K562 (cell line): ENCODE results near the gene FBXO22. TPM values are rescaled to one million over a fixed set of nuclear protein-coding genes. Genes with fewer than 3 reads are reported as not detected.

ENCODE experiments used
- BCLAF1 ChIP-seq, 2 experiments: fragments of 450-650 bp in 1 of 2; IDR thresholded peaks; 2 replicates each; pipeline ENCODE4 v1.6.1; 2011 to 2017; ENCODE audit warnings: low read depth in 2 of 2, antibody characterized with exemption in 1 of 2, borderline replicate concordance in 1 of 2, low read length in 1 of 2, mild to moderate bottlenecking in 1 of 2, mixed read lengths in 1 of 2; ENCODE audit not compliant: control insufficient read depth in 1 of 2
- E2F4 ChIP-seq: sonication (generic); formaldehyde crosslinking; IDR thresholded peaks from 2 replicates; pipeline ENCODE4 v1.8.0; 2022; ENCODE audit warnings: mild to moderate bottlenecking, low read depth, missing genetic modification reagents
- FIP1L1 ChIP-seq: fragments of 200-400 bp; formaldehyde crosslinking; IDR thresholded peaks from 2 replicates; pipeline ENCODE4 v1.6.1; 2018; ENCODE audit warnings: mild to moderate bottlenecking, low read depth, low read length; ENCODE audit not compliant: poor library complexity, severe bottlenecking
- FOS ChIP-seq: IDR thresholded peaks from 3 replicates; pipeline ENCODE4 v1.6.1; 2011; ENCODE audit not compliant: insufficient read length; ENCODE audit errors: extremely low read depth
- GMEB1 ChIP-seq: fragments of 250-450 bp; sonication (Bioruptor Pico); IDR thresholded peaks from 2 replicates; pipeline ENCODE4 v1.4.0; 2020; ENCODE audit warnings: mild to moderate bottlenecking
- NR4A1 ChIP-seq, 2 experiments: fragments of 250-450 bp in 1 of 2; fragments of 450-650 bp in 1 of 2; sonication (Bioruptor Pico) in 1 of 2; IDR thresholded peaks; 2 replicates each; pipeline versions ENCODE4 v1.4.0 to v1.6.1; 2016 to 2020; ENCODE audit warnings: mild to moderate bottlenecking in 2 of 2, missing compliant biosample characterization in 1 of 2, missing genetic modification characterization in 1 of 2, moderate library complexity in 1 of 2
- POLR2G ChIP-seq: fragments of 200-400 bp; formaldehyde crosslinking; IDR thresholded peaks from 2 replicates; pipeline ENCODE4 v1.6.1; 2017; ENCODE audit warnings: low read depth, mild to moderate bottlenecking, antibody characterized with exemption, low read length, moderate library complexity
- RNF2 ChIP-seq: sonication (generic); IDR thresholded peaks from 2 replicates; pipeline ENCODE4 v1.6.1; 2016
- TAF7 ChIP-seq: fragments of 450-650 bp; IDR thresholded peaks from 2 replicates; pipeline ENCODE4 v1.6.1; 2016; ENCODE audit warnings: missing genetic modification characterization, missing compliant biosample characterization
- YY1 ChIP-seq, 3 experiments: IDR thresholded peaks; 2 replicates each; pipeline ENCODE4 v1.6.1; 2011; ENCODE audit warnings: low read length in 2 of 3, mild to moderate bottlenecking in 2 of 3, moderate library complexity in 2 of 3, borderline replicate concordance in 1 of 3, control low read depth in 1 of 3, low read depth in 1 of 3; ENCODE audit not compliant: insufficient read depth in 3 of 3, insufficient replicate concordance in 2 of 3, control insufficient read depth in 1 of 3, insufficient read length in 1 of 3; ENCODE audit errors: extremely low read depth in 1 of 3
- ZNF644 ChIP-seq: fragments of 200-800 bp; sonication (Bioruptor generic); IDR thresholded peaks from 2 replicates; pipeline ENCODE4 v1.6.1; 2016; ENCODE audit warnings: low read depth, missing genetic modification characterization, missing compliant biosample characterization
- polyA plus RNA-seq, 8 experiments: library from polyadenylated mRNA; depleted of rRNA in 4 of 8; stranded (reverse) in 5 of 8; unstranded in 3 of 8; fragments of >200 nt; fragmentation: Nextera tagmentation in 2 of 8; fragmentation: Illumina TruSeq in 1 of 8; extraction: Ambion mirVana in 2 of 8; extraction: Trizol in 1 of 8; gene quantifications; 2 replicates each; pipeline versions ENCODE4 v1.2.1 to v1.2.3, GENCODE V29; 2011 to 2014; ENCODE audit warnings: inconsistent platforms in 1 of 8, missing spikeins in 1 of 8
- total RNA-seq, 7 experiments: library from RNA; depleted of rRNA in 6 of 7; stranded (reverse); fragments of >200 nt in 6 of 7; fragmentation: Illumina TruSeq in 2 of 7; extraction: Trizol in 2 of 7; gene quantifications; 2 replicates each; pipeline versions ENCODE4 v1.2.1 to v1.2.3, GENCODE V29; 2011 to 2021; ENCODE audit warnings: low replicate concordance in 1 of 7
- TF ChIP-seq, protein P1 (sequence below): IDR thresholded peaks from 3 replicates; pipeline ENCODE4 v1.6.1; 2011; ENCODE audit warnings: borderline replicate concordance, mild to moderate bottlenecking, moderate library complexity; ENCODE audit not compliant: insufficient read length; ENCODE audit errors: extremely low read depth
- TF ChIP-seq, protein P2 (sequence below): conservative IDR thresholded peaks from 2 replicates; pipeline ENCODE4 v1.6.1; 2011; ENCODE audit warnings: low read depth, mild to moderate bottlenecking, low read length; ENCODE audit not compliant: control insufficient read depth

Gene FBXO22
- total and polyA plus RNA-seq, 9 of the 15 experiments (the other 6 are each of a cell fraction or from before 2014, with no cell fraction given) = 24.4 to 99.4 (median 66.5) TPM

DNA sequence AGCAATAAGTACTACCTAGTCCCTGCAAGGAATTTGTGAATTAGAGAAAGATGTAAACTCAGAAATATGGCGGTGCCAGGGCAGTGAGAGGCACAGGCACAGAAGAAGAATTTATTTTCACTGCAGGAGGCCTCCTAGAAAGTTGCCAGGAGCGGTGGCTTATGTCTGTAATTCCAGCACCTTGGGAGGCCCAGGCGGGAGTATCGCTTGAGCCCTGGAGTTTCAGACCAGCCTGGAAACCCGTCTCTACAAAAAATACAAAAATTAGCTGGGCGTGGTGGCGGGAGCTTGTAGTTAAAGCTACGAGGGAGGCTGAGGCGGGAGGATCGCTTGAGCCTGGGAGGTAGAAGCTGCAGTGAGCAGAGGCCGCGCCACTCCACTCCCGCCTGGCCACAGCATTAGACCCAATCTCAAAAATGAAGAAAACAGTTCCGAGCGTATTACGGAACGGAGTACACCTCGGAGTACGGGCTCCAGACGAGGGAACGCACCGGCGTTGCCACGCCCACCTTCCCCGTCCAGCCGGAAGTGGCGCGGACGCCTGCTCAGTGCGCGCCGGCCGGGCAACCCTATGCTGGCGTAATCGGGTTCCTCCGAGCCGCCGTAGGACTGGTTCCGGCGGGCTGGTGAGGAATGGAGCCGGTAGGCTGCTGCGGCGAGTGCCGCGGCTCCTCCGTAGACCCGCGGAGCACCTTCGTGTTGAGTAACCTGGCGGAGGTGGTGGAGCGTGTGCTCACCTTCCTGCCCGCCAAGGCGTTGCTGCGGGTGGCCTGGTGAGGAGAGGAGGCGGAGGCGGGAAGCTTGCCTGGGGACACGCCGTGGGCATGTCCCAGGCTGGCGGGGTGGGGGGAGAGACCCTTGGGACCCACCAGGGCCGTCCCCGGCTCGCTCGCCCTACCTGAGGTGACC is at the start of gene FBXO22 (continued):
- peak in 1 of 2 experiments; percentile 90; a peak in 2 of 4 replicates for TF ChIP-seq BCLAF1 (IDR thresholded peaks at IDR 0.05; ENCODE audit: borderline replicate concordance in 1 of 2, control insufficient read depth in 1 of 2, low read depth in 2 of 2, low read length in 1 of 2)
- peak; percentile 78 for TF ChIP-seq FIP1L1
- TF ChIP-seq TAF7 (tag) = peak; percentile 73
- TF ChIP-seq RNF2 = peak; percentile 80
- TF ChIP-seq GMEB1 (CRISPR knock-in tag) = peak; percentile 78
- no peak for TF ChIP-seq NR4A1 (CRISPR knock-in tag; IDR thresholded peaks at IDR 0.05)
- no peak for TF ChIP-seq NR4A1 (tag; IDR thresholded peaks at IDR 0.05)
- TF ChIP-seq, protein P1, sequence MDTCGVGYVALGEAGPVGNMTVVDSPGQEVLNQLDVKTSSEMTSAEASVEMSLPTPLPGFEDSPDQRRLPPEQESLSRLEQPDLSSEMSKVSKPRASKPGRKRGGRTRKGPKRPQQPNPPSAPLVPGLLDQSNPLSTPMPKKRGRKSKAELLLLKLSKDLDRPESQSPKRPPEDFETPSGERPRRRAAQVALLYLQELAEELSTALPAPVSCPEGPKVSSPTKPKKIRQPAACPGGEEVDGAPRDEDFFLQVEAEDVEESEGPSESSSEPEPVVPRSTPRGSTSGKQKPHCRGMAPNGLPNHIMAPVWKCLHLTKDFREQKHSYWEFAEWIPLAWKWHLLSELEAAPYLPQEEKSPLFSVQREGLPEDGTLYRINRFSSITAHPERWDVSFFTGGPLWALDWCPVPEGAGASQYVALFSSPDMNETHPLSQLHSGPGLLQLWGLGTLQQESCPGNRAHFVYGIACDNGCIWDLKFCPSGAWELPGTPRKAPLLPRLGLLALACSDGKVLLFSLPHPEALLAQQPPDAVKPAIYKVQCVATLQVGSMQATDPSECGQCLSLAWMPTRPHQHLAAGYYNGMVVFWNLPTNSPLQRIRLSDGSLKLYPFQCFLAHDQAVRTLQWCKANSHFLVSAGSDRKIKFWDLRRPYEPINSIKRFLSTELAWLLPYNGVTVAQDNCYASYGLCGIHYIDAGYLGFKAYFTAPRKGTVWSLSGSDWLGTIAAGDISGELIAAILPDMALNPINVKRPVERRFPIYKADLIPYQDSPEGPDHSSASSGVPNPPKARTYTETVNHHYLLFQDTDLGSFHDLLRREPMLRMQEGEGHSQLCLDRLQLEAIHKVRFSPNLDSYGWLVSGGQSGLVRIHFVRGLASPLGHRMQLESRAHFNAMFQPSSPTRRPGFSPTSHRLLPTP = no peak
- no peak for TF ChIP-seq ZNF644 (tag)
- peak; percentile 97 for TF ChIP-seq POLR2G
- peak in 2 of 3 experiments; percentile 78 to 85 for TF ChIP-seq YY1 (IDR thresholded peaks at IDR 0.05; ENCODE audit: borderline replicate concordance in 1 of 3, control insufficient read depth in 1 of 3, extremely low read depth in 1 of 3, insufficient read depth in 3 of 3, insufficient read length in 1 of 3, insufficient replicate concordance in 2 of 3, low read depth in 1 of 3, low read length in 2 of 3)
- TF ChIP-seq FOS = no peak
- TF ChIP-seq, protein P2, sequence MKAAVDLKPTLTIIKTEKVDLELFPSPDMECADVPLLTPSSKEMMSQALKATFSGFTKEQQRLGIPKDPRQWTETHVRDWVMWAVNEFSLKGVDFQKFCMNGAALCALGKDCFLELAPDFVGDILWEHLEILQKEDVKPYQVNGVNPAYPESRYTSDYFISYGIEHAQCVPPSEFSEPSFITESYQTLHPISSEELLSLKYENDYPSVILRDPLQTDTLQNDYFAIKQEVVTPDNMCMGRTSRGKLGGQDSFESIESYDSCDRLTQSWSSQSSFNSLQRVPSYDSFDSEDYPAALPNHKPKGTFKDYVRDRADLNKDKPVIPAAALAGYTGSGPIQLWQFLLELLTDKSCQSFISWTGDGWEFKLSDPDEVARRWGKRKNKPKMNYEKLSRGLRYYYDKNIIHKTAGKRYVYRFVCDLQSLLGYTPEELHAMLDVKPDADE = peak; percentile 74
- TF ChIP-seq E2F4 = 0 out of 2 replicates have a peak, but pooled peaks have one; percentile 14
